Measurements from ENCODE around the gene HUNK.
"Not testable (repeated sequence)": the region's sequence is repeated elsewhere in the genome, so short reads cannot be mapped to it uniquely, and the experiment has no call there.

Gene HUNK

DNA sequence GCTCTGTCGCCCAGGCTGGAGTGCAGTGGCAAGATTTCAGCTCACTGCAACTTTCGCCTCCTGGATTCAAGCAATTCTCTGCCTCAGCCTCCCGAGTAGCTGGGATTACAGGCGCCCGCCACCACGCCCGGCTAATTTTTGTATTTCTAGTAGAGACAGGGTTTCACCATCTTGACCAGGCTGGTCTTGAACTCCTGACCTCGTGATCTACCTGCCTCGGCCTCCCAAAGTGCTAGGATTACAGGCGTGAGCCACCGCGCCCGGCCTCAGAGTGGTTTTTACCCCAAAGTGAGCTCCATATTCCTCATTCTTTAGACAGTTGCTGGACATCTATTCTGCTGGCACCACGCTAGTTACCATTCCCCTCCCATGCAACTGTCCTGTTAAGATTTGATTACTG lies 1.4 kb upstream of the HUNK start:
- not testable (repeated sequence) for DNase-seq

DNA sequence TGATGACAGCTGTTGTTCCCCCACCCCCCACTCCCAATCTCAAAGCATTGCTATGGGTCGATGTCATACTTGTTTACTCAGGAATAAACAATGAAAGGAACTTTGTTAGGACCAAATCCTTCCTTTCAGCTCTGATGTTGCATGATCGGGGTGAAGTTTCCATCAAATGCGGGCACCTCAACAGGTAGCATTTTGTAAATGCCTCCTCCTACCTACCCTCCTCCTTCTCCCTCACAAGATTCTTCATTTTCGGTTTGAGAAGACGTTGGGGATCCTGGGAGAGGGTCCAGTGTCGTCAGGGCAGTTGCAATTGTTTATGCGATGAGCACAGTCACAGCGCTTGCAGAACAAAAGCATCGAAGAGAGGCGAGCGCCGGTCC lies 758 bp upstream of the HUNK start:
- no peak for DNase-seq

DNA sequence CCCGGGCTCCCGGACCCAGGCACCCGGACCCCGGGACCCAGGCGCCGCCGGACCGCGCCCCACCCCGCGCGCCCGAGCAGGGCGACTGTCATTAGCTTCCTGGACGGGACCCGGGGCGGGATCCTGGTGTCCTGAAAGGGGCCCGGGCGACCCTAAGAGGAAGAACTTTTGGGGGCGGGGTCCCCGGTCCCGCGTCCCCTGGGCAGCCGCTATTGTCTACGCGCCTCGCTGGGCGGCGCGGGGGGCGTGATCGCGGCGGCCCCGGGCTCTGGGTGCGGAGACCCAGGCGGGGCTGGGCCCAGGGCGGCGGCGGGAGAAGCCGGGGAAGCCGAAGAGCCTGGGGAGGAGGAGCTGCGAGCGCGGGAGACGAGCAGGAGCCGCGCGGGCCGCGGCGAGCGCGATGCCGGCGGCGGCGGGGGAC lies 465 bp downstream of the HUNK start:
- DNase-seq, result no peak

DNA sequence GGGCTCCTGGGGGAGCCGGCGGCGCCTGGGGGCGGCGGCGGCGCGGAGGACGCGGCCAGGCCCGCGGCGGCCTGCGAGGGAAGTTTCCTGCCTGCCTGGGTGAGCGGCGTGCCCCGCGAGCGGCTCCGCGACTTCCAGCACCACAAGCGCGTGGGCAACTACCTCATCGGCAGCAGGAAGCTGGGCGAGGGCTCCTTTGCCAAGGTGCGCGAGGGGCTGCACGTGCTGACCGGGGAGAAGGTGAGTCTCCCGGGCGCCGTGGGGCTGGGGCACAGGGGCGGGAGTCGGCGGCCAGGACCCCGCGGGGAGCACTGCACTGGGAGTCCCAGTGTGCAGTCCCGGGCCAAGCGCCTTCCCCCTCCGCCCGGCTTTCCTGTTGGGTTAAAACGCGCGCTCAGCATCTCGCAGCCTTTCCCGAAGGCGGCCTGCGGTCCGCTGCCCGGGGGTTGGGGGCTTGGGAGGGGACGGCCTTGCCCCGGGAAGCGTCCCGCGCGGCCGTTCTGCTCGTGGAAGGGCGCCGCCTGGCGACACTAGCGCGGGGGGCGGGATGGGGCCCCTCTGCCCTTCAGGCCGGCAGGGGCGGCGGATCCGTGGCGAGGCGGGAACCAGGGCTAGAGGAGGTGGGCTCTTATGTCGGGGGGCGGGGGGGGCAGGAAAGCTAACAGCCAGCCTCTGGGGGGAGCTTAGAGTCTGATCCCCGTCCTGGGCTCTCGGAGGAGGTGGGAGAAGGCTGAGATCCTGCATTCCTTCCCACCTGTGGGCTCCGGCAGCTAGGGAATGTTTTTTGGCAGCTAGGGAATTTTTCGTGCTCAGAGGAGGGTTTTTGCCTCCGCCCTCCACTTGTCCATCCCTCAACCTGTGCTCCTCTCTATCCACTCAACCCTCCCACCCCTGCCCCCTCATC lies 1.1 kb downstream of the HUNK start:
- no peak for DNase-seq

DNA sequence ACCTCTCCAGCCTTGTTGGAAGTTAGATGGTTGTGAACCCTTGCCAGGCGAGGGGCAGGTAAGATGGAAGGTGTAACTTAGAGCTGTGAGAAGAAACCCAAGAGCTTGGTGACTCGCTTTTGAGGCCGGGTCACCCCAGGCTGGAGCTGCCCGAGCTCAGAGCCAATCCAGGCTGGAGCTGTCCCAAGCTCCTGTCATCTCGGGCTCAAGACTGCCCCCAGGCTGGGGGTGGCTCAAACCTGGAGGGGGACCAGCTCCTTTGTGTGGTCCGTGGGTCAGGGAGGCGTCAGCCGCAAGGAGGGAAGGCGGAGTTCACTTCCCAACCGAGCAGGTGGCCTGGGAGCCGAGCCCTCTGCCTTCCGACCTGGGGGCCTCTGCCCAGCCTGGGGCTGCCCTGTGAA lies 2.0 kb downstream of the HUNK start:
- DNase-seq, result no peak

DNA sequence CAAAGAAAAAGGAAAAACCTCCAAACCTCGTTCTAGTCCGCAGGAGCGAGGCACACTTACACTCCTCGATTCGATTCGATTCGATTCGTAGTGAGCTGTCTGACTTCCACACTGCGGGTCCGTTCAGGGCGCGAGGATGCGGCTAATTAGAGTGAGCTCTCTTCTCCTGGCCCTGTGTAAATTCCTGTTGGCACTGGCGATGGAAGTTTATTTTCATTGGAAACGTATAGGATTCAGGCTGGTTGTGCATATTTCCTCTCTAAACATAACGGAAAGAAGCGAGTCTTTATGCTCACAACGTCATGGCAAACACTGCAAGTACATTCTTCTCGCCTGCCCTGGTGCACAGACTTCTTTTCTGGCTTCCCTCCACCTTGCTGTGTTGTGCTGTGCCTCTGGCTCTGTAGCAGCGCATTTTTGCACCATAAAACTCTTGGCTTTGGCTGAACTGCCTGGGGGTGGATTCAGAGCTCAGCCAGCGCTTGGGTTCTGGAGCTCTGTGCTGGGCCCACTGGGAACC lies 2.7 kb downstream of the HUNK start:
- no peak for DNase-seq

DNA sequence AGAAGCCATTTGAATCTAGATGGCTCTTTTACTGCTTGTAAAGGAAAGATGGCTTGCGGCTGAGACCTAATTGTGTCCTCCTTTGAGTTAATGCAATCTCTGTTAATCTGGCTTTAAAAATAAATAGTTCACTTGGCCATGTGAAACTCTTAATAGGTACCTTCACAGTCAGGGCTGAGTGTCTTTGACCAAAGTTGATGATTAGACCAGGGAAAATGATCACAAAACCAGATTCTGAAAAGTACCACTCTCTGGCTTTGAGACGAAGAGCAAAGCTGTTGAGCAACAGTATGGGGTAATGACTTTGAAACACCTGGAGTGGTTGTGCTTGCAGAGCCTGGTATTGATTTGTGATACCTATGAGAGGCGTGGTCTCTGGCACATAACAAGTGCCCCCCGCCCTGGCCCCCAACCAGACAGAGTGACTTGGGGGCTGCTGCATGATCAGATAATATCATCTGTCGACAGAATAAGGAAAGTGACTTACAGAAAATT lies 4.7 kb downstream of the HUNK start:
- no peak for DNase-seq

DNA sequence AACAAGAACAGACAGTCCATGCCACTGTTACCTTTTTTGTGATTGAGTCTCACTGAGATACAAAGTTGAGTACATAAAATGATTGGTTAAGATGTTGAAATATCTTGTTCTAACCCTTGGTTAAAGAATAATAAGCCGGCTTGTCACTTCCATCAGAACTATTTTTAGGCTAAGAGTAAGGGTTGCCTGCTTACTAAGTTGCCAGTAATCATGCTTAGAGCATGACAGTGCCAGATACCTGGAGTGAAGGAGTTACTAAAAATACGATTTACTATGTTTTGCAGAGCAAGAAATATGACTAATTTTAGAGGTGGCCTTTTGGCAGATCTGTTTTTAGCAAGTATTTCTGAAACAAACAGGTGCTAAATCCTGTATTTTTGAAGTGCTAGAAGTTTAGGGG lies 6.0 kb downstream of the HUNK start:
- no peak for DNase-seq

DNA sequence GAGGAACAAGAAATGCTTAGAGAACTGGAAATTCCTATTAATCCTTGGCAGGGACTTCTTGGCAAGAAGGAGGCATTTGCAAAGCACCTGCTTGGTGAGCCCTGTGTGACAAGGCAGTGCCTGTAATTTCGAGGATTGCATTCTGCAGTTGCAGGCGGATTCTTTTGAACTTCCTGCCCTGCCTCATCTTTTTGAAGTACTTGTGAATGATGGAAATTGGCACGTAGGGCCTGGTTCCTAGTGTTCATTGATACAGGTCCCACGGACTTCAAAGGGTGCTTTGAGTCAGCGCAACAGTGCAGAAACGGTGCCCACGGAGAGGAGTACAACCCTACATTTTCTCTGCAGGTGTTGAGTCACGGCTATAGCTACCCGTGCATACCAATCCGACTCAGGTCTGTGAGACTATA lies 6.4 kb downstream of the HUNK start:
- no peak for DNase-seq

DNA sequence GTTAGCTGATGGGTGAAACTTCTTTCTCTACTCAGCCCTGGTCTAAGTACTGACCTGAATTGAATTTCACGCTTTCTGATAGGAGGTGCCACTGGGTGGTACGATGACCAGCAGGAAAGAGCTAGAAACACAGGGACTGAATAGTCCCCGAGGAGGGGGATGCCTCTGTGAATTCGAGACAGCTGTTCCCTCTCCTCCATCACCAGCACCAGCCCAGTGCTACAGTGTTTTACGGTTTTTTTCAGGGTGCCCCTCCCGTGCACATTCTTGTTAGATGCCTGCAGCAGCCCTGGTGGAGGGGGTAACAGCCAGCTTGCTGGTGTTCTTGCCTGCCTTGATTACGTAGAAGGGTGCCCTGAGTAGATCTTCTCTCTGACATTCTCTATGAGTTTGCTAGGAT lies 7.1 kb downstream of the HUNK start:
- no peak for DNase-seq

DNA sequence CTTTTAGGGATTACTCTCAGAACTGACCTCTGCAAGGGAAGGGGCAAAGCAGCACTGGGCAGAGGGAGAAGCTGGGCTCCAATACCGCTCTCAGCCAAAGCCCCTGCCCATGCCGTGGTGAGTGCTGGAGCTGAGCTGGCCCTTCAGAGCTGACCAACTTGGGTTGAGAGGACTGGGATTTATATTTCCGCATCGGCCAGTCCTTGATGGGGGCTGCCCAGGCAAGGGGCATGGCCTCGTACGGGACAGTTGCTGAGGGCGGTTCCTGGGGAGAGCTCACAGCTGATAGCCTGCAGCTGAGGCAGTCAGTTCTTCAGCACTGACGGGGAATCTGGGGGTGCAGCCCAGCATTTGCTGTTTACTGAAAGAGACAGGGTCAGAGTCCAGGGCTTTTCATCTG lies 8.0 kb downstream of the HUNK start:
- DNase-seq, result no peak

DNA sequence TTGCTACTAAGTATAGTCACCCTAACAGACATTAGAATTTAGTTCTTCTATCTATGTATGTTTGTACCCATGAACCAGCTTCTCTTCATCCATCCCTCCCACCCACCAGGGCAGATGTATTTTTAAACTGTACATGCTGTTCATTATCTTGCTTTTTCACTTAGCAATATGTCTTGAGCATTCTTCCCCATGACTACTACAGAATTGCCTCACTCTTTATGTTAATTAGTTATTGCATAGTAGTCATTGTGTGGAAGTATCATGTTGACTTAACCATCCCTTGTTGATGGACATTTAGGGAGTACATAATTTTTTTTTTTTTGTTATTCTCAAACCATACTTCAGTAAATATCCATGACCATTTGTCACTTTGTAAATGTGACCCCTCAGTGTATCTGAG lies 9.9 kb downstream of the HUNK start:
- DNase-seq, result no peak

DNA sequence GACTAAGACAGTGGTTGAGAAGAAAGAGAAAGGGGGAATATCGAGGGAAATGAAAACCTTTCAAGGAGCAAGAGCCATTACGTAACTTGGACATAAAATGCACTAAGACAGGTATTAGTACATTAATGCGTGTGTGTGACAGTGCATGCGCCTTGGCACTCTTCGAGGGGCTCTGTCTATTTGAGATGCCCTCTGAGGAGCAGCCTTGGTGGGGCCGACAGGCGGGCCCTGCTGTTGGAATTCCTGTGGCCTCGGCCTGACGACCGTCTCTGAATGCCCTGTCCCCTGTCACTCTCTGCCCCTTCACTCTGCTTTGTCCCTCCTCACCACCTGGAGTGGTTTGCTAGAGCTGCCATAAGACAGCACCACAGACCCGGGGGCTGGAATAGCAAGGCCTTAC lies 12.3 kb downstream of the HUNK start:
- DNase-seq, result no peak

DNA sequence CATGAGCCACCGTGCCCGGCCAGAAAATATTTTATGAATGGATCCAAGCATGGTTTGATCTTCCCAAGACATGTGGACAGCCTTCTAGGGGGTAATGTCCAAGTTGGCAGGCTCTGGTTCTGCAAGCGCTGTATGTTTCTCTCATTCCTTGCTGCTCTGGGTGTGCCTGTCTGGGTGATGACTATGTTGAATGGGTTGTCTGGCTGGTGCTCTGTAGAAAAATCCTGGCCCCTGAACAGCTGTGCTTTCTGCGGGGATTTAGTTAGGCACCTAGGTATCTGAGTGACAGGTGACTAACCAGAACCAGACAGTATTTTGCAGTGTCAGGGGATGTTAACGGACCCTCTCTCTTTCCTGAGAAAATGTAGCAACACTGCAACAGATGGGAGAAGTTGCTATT lies 14.1 kb downstream of the HUNK start:
- DNase-seq, result no peak

DNA sequence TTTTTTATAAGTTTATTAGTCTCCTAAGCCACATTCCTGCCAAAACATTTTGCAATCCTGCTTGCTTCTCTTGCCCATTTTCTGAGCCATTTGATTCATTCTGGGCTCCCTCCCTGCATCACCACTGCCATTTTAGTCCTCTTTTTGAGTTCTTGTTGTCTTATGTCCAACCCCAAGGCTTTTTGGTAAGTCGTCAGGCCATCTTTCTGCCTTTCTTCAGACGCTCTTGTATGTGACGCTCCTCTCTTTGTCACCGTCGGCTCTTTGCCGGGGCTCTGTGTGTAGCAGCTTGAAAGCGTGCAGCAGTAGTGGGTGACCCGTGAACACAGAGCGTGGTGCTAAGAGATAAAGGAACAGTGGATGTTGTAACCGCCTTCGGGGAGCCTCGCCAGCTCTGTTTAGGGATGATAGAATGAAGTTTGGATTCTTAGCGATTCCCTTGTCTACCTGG lies 14.6 kb downstream of the HUNK start:
- no peak for DNase-seq

DNA sequence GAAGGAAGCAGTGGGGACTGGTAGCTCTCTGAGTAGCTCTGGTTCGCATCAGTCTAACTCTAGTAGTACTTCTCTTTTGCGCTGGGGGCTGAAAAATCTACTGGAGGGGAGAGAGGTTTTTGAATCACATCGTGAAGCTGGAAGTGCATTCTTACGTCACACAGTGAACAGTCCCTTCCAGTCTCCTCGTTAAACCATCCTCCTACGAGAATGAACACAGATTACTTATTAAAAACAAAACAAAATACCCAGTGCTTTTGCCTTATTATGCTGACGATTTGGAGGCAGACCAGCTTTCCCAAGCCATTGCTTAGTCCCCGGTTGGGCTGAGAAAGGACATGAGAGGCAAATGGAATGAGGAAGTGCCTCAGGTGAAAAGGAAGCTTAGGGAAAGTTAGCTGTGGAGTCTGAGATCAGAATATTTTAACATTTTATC lies 16.1 kb downstream of the HUNK start:
- DNase-seq, result no peak

DNA sequence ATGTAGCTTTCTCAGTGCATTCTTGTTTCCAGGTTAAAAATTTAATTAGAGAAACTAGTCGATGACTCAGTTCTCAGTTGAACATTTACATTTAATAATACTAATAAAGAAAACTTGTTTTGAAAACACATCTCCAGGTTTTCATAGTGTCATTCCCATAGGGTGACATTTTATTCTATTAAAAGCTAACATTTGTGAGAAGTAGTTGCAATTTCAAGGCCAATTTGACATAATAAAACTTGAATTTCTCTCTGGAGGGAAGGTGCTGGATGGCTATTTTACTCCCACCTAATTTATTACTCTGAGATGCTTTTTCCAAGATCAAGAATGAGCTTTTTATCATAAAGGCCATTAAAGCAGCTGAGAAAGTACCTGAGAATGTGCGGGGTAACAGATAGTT lies 16.6 kb downstream of the HUNK start:
- DNase-seq, result no peak

DNA sequence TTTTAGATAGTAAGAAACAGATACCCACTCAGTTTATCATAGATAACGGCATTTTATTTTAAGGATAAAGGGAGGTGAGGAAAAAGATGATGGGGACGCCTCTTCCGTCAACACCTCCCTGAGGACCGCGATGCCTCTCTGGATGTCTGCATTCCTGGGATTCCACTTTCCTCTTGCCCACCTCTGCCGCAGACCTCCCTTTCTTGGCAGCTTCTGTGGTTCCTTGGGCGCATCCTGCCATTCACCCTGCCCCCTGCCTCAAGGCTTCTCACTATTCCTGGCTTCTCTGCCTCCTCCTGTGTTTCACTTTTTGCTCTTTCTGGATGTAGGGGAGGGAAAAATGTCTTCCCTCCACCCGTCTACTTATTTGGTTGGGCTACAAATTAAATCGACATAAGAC lies 19.9 kb downstream of the HUNK start:
- no peak for DNase-seq

DNA sequence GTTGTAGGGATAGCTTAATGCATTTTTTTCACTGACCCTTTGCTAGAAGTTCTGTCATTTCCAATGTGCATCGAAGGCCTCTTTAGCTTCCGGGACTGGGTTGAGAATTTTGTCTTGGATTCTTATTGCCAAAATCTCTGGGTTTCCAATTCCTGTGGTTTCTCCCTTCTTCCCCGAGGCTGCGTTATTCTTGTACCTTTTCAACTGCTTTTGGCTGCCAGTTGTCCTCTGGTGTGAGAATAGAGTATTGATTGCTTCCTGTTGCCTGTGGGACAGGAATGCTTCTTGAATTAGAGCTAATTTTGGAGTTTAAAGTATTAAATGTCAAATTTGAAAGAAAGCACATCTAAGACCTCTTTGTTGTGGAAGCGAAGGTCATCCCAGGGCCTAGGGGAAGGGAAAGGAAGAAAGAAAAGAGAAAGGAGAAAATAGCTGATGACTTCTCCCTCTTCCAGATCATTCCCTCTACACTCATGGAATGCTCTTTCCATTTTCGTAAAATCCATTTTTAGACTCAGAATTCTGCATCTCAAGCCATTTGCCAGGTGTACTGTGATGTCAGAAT lies 21.1 kb downstream of the HUNK start:
- no peak for DNase-seq

DNA sequence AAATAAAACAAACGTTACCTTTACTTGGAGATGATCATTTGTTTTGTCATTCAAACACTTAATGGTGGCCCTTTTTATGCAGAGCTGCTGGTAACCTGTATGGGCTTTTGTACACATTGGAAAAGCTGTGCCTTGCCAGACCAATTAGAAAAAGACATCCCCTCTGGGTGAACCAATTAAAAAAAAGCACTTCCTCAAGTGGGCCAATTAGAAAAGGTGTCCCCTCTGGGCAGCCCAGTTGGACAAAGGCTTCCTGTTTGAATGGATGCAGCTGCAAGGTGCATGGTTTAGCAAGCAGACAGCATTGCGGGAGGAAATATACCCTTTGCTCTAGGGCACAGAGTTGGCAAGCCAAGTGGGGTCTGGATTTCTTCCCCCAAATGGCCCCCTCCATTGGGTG lies 21.6 kb downstream of the HUNK start:
- DNase-seq, result no peak

DNA sequence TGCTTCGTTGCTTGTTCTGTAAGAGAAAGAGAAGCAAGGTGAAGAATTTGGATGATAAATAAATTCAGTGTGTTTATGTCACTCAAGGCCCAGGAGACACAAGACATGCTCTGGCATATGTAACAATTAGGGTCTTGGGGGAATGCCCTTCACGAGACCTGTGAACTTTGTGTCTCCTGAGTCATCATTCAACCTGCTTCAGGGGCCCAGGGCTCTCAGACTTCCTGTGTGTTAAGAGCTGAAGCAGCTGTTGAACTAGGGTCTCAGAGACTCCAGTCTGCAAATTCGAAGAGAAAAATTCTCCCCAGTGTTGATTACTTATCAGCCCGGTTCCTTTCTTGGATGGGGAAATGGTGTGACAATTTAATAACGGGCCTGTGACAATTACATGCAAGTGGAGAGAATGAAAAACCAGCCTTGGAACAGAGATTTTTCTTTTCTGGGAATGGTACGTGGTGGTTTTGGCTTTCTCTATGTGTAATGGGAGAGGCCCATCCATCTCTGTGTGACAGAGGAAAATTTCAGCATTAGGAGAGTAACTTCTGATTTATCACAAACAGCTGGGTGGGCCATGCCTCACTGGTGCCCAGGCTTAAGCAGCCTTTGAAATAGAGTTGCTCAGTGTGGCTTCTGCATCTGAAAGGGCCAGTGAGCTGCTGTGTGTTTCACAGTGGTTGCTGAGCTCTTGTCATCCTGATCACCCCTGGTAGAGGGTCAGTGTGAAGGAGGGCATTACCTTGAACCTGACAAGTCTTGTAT lies 22.4 kb downstream of the HUNK start:
- DNase-seq, result no peak

DNA sequence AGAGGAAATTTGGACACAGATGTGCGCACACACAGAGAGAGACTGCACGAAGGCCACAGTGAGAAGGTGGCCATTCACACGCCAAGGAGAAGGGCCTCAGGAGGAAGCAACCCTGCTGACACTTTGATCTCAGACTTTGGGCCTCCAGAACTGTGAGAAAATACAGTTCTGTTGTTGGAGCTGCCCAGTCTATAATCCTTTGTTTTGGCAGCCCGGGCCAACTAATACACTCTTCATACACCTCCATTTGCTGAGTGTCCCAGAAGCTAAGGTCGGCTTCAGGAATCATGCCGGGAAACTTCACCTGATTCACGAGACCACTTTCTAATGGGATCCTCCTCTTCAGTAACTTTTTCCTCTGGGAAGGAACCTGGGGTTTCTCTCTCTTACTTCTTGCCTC lies 23.2 kb downstream of the HUNK start:
- no peak for DNase-seq

DNA sequence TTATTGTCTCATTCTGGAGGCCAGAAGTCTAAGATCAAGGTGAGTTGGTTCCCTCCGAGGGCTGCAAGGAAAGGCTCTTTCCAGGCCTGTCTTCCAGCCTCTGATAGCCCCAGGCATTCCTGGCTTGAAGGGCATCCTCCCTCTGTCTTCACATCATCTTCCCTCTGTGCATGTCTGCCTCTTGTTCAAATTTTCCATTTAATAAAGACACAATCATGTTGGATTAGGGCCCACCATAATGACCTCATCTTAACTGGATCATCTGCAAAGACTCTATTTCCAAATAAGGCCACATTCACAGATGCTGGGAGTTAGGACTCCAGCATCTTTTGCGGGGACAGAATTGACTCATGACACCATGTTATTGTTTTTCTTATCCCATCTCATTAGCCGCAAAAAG lies 24.5 kb downstream of the HUNK start:
- no peak for DNase-seq

Data from DMS79 (cell line).